Ovary (tissue), 9 donors: ENCODE data around the gene SPOCK1. TPM values are rescaled to one million over a fixed set of nuclear protein-coding genes. Genes with fewer than 3 reads are reported as not detected.
A peak's percentile ranks its signal among the peaks of the same experiment; 100 is the strongest.

Experiments
- DNase-seq, 5 donors: peaks; one replicate each; pipeline ENCODE4 v3.0.0-alpha.2; 2019 to 2020
- H3K27ac ChIP-seq, 2 donors: fragments of 200-600 bp; one replicate each; pipeline versions ENCODE4 v1.5.1 to v1.8.0; 2019 to 2022
- H3K27me3 ChIP-seq: fragments of 200-600 bp; one replicate; pipeline ENCODE4 v1.8.0; 2022
- H3K36me3 ChIP-seq: fragments of 200-600 bp; sonication (generic); one replicate; pipeline ENCODE4 v1.5.1; 2019
- H3K4me1 ChIP-seq: one replicate; pipeline ENCODE4 v1.8.1; 2013; ENCODE audit warnings: mild to moderate bottlenecking, moderate library complexity; ENCODE audit not compliant: insufficient read depth
- H3K4me3 ChIP-seq: fragments of 200-600 bp; sonication (generic); one replicate; pipeline ENCODE4 v1.5.1; 2017
- H3K9me3 ChIP-seq, 2 donors: fragments of 200-600 bp in 1 of 2; sonication (generic) in 1 of 2; one replicate each; pipeline versions ENCODE4 v1.5.1 to v1.8.1; 2013 to 2019; ENCODE audit warnings: mild to moderate bottlenecking in 1 of 2, moderate library complexity in 1 of 2
- EP300 ChIP-seq: sonication (generic); formaldehyde crosslinking; IDR thresholded peaks from one replicate; pipeline ENCODE4 v1.6.1; 2017; ENCODE audit warnings: antibody characterized with exemption
- POLR2A ChIP-seq: fragments of 450-650 bp; IDR thresholded peaks from one replicate; pipeline ENCODE4 v1.6.1; 2017; ENCODE audit warnings: antibody characterized with exemption, mild to moderate bottlenecking, moderate library complexity
- WGBS, 3 donors: extraction: QIAGEN DNeasy Blood & Tissue Kit in 1 of 3; methylation state at CpG; one replicate each; pipeline versions ENCODE4 v1.1.5 to v1.1.7; 2013 to 2017; 5-methylcytosine and 5-hydroxymethylcytosine counted together
- intact Hi-C, 4 donors: fragments of 100-400 bp; cut with DNase I; formaldehyde crosslinking; loops; one replicate each; pipeline versions ENCODE4 v1.11.0 to v1.15.1; 2022 to 2023
- polyA plus RNA-seq, 2 donors: library from polyadenylated mRNA; stranded (reverse); fragments of 200-250 nt in 1 of 2; fragments of 350-450 nt in 1 of 2; fragmentation: Illumina TruSeq in 1 of 2; extraction: RNeasy Lipid Tissue Mini Kit (QIAGEN cat#74804) in 1 of 2; gene quantifications; one replicate each; pipeline ENCODE4 v1.2.3, GENCODE V29; 2013 to 2014
- total RNA-seq, 7 donors: library from RNA; depleted of rRNA in 2 of 7; stranded (reverse); fragments of >200 nt in 2 of 7; fragmentation: NEBNext Ultra II Directional in 3 of 7; extraction: Animal tissue kit (Norgen Biotek cat#: 25700) in 3 of 7; gene quantifications; one replicate each; pipeline versions ENCODE4 v1.1.0 to v1.2.4, GENCODE V29; 2016 to 2023
- TF ChIP-seq, protein P1 (sequence below), 3 donors: fragments of 450-650 bp in 2 of 3; fragments of 200-600 bp in 1 of 3; IDR thresholded peaks; one replicate each; pipeline versions ENCODE4 v1.5.1 to v1.8.0; 2016 to 2022; ENCODE audit warnings: antibody characterized with exemption in 3 of 3, mild to moderate bottlenecking in 1 of 3
- donor health status: DM: no; HTN: no; CAD: no; lungs with moderate emphysema.
- donor health status: DM: no; HTN: no; CAD: no.
- donor health status: Bipolar disorder and iron deficiency.
- donor health status: DM: yes; HTN: yes; CAD: no.
- donor health status: DM: no; HTN: no; CAD: no.
- donor health status: DM: yes; HTN: yes; CAD: no.

Gene SPOCK1
- total and polyA plus RNA-seq, 9 donors = 1.3 to 42.6 (median 10.8) TPM

DNA sequence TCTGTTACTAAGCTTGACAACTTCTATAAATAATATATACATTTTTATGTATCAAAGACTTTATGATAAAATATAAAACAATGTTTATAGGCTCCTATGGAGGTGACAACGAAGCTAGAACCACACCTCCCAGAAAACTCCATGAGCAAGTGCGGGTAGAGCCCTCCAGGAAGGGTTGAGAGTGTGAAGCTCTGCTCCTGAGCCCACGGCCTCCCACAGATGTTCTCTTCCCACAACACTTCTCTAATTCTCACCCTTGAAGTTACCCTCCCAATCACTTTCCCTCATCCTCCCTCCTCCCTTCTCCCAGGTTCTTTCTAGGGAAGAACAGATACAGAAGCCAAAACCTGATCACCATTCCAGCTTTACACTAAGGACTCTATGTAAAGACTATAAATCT is 427.6 kb downstream of the SPOCK1 start:
- H3K27ac ChIP-seq = peak overlapping the region in 1 of 2 donors; percentile 38
- 55 to 64% (median 60%) methylated on average over 3 of the region's 3 CpGs for WGBS, 3 donors
- TF ChIP-seq EP300 (no peak), POLR2A (no peak)
- TF ChIP-seq, protein P1, sequence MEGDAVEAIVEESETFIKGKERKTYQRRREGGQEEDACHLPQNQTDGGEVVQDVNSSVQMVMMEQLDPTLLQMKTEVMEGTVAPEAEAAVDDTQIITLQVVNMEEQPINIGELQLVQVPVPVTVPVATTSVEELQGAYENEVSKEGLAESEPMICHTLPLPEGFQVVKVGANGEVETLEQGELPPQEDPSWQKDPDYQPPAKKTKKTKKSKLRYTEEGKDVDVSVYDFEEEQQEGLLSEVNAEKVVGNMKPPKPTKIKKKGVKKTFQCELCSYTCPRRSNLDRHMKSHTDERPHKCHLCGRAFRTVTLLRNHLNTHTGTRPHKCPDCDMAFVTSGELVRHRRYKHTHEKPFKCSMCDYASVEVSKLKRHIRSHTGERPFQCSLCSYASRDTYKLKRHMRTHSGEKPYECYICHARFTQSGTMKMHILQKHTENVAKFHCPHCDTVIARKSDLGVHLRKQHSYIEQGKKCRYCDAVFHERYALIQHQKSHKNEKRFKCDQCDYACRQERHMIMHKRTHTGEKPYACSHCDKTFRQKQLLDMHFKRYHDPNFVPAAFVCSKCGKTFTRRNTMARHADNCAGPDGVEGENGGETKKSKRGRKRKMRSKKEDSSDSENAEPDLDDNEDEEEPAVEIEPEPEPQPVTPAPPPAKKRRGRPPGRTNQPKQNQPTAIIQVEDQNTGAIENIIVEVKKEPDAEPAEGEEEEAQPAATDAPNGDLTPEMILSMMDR (IDR thresholded peaks at IDR 0.05) = no peak
- H3K4me1 ChIP-seq = no peaks in the 10 kb centered on the region
- intact Hi-C loops = no loop called here
- no peaks in the 10 kb centered on the region for H3K9me3 ChIP-seq
- no peak overlapping the region for H3K4me3 ChIP-seq
- no peaks in the 10 kb centered on the region for H3K36me3 ChIP-seq
- no peak for DNase-seq
- H3K27me3 ChIP-seq = no peaks in the 10 kb centered on the region

DNA sequence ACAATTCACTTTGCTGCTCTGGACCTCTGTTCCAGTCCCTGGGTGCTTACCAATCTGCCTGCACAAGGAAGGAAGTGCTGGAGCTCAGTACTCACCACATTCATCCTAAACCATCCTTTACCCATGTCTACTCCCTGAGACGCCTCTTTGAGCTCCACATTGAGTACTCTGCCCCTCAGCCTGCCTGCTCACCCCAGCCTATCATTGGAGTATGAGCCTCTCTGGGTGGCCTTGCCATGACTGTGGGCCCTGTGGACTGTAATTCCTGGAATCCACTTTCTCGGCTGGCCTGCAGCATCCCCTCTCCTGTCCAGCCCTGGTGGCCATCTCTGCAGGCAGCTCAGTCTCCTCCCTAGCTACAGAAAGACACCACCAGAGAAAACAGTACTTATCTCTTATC is 428.6 kb downstream of the SPOCK1 start:
- no peak overlapping the region for H3K4me3 ChIP-seq
- no peaks in the 10 kb centered on the region for H3K36me3 ChIP-seq
- H3K27ac ChIP-seq = no peak overlapping the region
- TF ChIP-seq POLR2A (no peak), EP300 (no peak)
- TF ChIP-seq, protein P1 (IDR thresholded peaks at IDR 0.05) = no peak
- H3K9me3 ChIP-seq = no peaks in the 10 kb centered on the region
- DNase-seq = no peak
- WGBS, 3 donors = 72 to 98% (median 73%) methylated on average over 2 of the region's 2 CpGs
- no peaks in the 10 kb centered on the region for H3K27me3 ChIP-seq
- H3K4me1 ChIP-seq = no peaks in the 10 kb centered on the region
- intact Hi-C loops = no loop called here

DNA sequence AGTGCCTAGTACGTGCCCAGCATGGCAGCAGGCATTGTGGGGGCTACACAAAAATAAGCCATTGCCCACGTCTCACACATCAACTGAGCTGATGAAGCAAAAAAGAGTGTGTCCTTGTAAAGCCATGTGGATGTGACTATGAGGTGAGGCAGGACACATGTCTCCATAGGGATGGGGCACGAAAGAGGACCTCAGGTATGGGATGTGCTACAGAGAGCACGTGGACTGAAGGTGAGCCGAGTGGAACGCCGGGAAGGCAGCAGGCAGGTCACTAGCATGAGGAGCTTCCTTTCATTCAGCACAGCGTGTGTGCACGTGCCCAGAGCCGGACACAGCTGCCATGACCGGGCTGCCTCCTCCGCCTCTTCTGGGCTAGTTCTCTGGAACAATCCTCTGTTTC is 429.8 kb downstream of the SPOCK1 start:
- intact Hi-C loops = no loop called here

DNA sequence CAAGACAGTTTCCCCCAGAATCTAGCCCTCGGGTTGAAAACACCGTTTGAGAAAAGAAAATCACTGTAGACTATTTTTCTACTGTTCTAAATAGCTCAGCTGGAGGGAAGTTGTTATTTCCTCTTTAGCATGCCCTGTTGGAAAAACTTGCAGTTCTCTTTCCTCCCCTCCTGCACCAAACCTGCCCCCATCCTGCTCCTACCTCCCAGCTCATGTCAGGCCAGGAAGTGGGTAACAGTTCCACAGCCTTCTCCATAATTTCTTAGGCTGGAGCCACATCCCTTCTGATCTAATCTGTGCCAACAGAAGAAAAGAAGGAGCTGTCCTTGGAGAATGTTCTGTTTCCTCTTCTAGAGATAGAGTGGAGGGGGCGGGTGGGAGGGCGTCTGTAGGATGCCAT is 437.7 kb downstream of the SPOCK1 start:
- TF ChIP-seq, protein P1 (IDR thresholded peaks at IDR 0.05) = no peak
- no peak for TF ChIP-seq POLR2A
- no peak overlapping the region for H3K4me3 ChIP-seq
- no peaks in the 10 kb centered on the region for H3K27me3 ChIP-seq
- H3K27ac ChIP-seq = no peak overlapping the region
- DNase-seq = no peak
- no peaks in the 10 kb centered on the region for H3K36me3 ChIP-seq
- 37 to 40% (median 37%) methylated on average over 4 of the region's 4 CpGs for WGBS, 3 donors
- H3K4me1 ChIP-seq = no peaks in the 10 kb centered on the region
- intact Hi-C loops = no loop called here
- no peaks in the 10 kb centered on the region for H3K9me3 ChIP-seq

More for the DNA sequence above, 429.8 kb downstream of the SPOCK1 start:
- no peak for DNase-seq
- Histone ChIP-seq H3K36me3 (no peaks in the 10 kb centered on the region), H3K4me1 (no peaks in the 10 kb centered on the region), H3K4me3 (no peak overlapping the region), H3K27ac (no peak overlapping the region), H3K9me3 (no peaks in the 10 kb centered on the region), H3K27me3 (no peaks in the 10 kb centered on the region)
- TF ChIP-seq, protein P1 (IDR thresholded peaks at IDR 0.05) = no peak
- TF ChIP-seq EP300 (no peak), POLR2A (no peak)
- WGBS, 3 donors = 88 to 91% (median 91%) methylated on average over 12 of the region's 12 CpGs

DNA sequence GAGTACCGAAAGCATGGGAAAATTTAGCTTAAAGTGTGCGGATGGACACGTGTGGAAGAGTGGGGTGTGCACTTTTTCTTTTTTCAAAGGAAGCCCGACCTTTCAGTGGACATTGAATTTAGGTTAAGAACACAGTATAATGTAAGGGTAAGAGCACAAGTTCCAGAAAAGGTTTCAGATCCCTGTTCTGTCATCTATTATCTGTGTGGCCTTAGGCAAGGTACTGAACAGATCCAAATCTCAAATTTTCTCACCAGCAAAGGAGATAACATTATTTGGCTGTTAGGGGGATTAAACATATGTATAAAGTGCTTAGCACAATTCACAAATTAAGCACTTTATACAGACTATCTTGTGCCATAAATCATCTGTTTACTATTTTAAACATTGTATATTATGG is 441.0 kb downstream of the SPOCK1 start:
- intact Hi-C loops = no loop called here
- no peak overlapping the region for H3K4me3 ChIP-seq
- H3K36me3 ChIP-seq = no peaks in the 10 kb centered on the region
- H3K4me1 ChIP-seq = no peaks in the 10 kb centered on the region
- H3K27ac ChIP-seq = no peak overlapping the region
- no peaks in the 10 kb centered on the region for H3K27me3 ChIP-seq
- H3K9me3 ChIP-seq = no peaks in the 10 kb centered on the region
- no peak for DNase-seq
- TF ChIP-seq POLR2A (no peak), EP300 (no peak)
- TF ChIP-seq, protein P1 (IDR thresholded peaks at IDR 0.05) = no peak
- 76 to 87% (median 85%) methylated on average over 4 of the region's 4 CpGs for WGBS, 3 donors
